Stimulated activated CD8-positive, alpha-beta memory T cell treated with anti-CD3 and anti-CD28 coated beads, Interleukin-2, amount 100 ng/mL, for 48 hours (primary cell): ENCODE measurements around the gene LRRC49.

Source experiments
- DNase-seq, 2 donors: peaks; one replicate each; pipeline ENCODE4 v3.0.0-alpha.2; 2020; ENCODE audit warnings: low read depth in 2 of 2

Gene LRRC49

DNA sequence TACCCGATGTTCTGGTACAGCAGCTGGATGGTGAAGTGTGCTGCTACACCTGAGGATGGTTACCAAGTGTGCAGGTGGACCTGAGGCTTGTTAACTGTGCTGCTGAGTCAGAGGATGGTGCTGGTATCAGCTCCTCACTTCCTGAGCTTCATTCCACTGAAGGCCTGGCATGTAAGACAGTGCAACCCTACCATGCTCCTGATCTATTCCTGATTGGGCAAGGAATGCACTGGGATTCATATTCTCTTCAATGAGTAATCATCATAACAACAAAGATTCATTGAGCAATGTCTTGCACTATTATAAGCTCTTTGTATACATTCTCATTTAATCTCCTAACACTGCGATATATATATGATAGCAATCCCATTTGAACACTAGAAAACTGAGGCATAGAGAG is 159.7 kb downstream of the LRRC49 start:
- no peak for DNase-seq

DNA sequence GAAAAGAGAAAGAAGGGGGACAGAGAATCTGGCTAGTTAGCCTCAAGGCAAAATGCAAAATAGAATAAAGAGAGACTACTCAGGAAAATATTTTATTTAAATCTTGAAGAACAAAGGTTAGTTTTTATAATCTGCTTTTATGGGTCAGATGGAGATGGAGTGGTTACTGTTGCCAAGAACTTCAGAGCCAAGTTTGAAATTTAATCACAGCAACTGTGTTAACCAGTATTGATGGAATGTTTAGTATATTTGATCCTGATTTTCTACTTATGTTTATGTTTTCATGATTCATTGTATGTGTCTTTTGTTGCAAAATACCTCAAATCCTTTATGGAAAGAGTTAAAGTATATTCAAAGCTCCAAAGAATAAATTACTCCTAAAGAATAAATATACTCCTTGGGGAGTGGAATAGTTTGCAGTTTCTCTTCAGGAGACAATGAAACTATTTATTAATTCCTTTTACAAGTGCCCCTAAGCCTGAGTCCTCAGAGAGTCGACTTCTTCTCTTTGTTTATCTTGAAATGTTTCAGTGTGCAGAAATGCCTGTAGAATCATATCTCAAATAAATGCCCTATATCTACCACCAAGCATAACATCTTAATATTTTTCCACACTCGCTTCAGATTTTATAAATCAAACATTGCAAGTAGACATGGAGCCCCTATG is 161.8 kb downstream of the LRRC49 start:
- no peak for DNase-seq

DNA sequence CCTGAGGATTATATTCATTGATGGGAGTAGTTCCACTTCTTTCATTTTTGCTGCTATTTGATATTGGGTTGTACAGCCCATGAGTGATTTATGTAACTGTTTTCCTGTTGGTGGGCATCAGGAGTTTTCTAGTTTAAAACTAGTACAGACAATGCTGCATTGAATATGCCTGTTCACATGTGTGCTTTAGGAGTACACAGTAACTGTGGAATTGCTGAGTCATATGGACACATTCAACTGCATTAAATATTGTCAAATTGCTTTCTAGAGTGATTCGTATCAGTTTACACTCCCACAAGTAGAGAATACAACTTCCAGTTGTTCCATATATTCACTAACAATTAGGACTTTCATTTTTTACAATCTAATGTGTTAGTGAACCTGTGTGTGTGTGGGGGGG is 162.8 kb downstream of the LRRC49 start:
- no peak for DNase-seq

DNA sequence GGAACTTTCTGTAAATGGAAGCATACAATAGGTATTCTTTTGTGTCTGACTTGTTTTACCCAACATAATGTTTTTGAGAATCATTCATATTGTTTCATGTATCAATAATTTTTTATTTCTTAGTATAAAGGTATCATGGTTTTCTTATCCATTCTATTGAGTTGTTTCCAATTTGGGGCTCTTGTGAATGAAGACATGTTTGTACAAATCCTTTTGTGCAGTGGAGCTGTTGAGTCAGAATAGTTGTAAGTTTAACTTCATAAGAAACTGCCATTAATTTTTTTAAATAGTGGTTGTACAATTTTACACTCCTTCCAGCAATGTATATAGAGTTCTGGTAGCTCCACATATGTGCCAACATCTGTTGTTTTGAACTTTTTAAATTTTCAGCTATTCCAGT is 163.5 kb downstream of the LRRC49 start:
- no peak for DNase-seq

DNA sequence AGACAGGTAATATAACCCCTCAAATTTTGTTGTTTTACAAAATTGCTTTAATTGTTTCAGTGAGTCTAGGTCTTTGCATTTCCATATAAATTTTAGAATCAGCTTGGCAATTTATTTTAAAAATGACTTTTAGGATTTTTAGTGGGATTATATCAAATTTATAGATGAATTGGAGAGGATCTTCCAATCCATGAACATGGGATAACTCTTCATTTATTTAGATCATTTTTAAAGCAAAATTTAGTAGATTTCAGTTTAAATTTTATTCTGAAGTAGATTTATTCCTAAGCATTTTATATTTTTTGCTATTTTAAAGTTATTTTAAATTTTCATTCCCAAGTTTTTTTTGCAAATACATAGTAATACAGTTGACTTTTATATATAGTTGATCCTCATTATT is 164.5 kb downstream of the LRRC49 start:
- no peak for DNase-seq

DNA sequence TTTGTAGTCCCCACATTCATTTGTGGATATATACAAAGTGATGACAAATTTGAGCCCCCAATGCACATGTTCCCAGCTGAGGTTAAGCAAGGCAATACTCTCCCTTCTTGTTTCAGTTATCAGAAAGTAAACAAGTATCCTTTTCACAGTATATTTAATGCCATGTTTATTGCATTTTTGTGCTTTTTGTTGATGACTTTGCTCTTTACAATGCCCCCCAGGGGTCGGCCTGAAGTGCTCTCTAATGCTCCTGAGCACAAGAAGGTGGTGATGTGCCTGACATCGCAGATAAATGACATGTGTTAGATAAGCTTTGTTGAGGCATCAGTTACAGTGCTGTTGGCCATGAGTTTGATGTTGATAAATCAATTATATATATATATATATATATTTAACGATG is 165.0 kb downstream of the LRRC49 start:
- DNase-seq, result no peak

DNA sequence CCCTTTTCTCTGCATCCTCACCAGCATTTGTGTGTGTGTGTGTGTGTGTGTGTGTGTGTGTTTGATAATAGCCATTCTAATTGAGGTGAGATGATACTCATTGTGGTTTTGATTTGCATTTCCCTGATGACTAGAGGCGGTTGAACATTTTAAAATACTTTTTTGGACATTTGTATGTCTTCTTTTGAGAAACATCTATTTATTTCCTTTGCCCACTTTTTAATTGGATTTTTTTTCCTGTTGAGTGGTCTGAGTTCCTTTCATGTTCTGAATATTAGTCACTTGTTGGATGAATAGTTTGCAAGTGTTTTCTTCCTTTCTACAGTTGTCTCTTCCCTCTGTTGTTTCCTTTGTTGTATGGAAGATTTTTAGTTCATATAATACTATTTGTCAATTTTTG is 168.4 kb downstream of the LRRC49 start:
- no peak for DNase-seq

DNA sequence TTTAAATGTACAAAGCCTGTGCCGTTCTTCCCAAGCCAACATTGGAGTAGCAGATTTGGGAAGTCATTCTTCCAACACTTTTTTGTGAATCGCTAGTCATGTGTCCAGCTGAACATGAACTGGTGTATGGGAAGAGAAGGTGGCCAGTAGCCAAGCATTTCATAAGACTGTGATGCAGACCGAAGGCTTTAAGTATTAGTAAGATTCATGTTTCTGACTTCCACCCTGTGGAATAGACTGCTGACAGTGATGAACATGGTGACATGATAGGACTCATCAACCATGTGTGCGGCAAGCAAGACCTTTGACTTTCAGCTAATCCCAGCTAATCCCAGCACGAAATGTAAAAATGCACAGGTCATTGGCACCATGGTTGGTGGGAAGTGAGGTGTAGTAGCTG is 174.4 kb downstream of the LRRC49 start:
- no peak for DNase-seq

DNA sequence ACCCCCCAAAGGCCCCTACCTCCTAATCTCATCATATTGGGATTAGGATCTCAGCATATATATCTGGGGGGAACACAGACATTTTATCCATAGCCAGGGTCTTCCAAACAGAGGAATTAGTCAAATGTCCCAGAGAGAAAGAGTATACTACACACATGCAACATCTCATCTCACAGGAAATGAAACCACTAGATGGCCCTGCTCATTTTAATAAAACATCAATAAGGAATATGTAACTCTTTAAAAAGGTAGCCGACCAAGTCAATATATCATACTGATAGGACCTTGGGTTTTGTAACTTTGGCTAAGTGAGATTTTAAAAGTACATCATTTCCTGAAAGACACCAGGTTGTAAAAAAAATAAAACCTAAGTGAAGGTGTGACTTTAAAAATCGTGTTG is 177.1 kb downstream of the LRRC49 start:
- DNase-seq, result no peak

DNA sequence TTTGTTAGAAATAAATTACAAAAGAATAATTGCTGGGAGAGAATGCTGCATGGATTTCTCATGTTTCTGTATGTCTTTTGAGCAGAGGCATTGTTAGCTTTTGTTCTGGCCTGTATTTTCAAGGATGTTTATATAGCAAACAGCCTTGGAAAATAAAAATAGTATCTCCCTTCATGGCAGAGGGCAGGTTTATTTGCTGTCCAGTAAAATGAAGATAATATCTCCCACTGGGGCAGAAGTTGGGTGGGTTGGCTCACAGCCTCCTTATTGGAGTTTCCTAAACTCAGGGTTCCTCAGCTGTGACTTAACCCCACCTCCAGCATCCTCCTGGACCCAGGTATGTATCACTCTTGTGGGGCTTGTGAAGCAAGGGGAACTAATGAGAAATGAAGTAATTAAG is 178.9 kb downstream of the LRRC49 start:
- DNase-seq, result no peak

DNA sequence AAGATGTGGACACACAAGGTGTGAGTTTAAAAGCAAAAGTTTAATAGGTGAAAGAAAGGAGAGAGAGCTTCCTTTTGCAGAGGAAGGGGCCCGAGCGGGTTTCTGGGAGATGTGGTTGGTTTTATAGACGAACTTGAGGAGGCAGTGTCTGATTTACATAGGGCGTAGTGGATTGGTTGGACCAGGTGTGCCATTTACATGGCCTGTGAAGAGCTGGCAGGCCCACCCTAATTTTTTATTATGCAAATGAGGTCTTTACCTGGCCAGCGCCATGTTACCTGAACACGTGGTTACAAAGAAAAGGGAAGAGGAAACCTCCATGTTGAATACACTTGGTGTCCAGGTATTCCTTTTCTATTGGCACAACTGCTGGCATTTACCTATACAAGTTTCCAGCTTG is 179.8 kb downstream of the LRRC49 start:
- DNase-seq, result no peak

DNA sequence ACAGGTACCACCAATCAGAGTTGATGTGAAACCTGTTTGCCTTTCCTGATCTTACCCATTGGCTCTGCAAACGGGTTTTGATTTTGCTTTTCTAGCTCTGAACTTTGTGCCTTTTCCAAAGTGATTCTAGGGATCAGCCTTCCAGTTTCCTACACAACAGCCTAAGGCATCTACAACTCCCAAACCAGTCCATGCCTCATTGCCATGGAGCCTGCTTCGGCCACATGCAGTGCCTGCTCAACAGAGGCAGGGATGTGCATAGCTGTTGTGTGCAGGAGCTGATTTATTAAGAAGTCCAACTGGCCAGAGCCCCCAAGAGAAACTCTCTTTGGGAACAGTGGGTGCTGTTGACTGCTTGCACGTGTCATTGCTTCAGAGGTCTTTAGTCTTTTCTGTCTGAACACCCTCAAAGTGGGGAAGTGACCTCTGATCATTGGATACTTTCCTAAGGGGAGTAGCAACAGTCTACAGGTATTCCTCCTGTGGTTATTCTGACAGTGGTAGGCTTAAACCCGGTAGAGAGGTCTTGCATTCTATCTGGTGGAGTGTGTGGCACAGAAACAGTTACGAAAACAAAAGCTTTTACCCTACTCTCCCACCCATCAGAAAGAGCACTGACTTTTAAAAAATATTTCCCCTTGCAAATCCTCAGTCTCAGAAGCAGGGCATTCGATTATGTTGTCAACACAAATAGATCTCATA is 186.0 kb downstream of the LRRC49 start:
- DNase-seq, result no peak

DNA sequence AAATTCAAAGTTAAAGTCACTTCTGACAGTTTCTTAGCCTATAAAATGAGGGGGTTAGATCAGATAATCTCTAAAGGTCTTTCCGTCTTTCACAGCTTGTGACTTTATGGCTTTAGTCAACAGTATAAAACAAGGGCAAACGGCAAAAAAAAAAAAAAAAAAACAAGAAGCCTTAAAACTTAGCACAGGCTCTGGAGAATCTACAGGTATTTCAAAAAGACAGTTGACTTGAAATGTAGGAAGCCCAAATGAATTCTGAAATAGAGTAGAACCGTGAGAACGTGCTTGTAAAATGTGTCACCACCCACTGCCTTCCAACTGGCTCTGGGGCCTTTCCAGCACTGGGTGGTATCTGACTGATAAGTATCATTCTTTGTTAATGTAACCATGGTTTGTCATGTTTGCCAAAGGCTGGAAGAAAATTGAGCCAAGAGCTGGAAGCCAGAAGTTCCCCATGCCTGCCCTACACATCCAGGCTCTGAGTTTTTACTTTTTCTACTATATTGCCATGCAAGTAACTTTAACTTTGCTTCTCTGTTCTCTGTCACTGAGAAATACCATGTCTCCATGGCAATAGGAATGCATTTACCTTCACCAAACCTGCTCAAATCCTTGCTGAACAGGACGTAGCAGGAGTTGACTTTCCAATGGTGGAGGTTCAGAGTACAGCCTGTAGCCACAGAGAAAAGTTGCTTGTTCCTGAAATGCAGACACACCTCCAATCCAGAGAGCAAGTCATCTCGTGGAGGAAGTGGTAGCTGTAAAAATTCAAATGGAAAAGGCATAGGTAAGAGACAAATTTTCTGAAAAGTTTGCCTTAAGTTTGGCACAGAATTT is 186.8 kb downstream of the LRRC49 start:
- no peak for DNase-seq

DNA sequence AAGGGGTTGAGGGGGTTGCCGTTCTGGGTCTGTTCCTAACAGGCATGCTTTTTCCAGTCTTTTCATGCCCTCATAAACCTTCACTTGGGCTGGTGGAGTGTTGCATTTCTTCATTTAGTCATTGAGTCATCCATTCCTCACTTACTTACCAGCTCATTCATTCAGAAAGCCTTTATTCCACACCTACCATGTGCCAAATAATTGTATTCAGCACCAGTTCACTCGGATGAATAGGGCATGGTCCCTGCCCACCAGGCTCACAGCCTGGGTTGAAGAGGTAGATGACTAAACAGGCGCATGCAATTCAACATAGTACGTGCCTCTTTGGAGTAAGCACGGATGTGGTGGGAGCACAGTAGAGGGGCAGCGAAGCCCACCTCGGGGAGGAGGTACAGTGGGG is 187.5 kb downstream of the LRRC49 start:
- no peak for DNase-seq

DNA sequence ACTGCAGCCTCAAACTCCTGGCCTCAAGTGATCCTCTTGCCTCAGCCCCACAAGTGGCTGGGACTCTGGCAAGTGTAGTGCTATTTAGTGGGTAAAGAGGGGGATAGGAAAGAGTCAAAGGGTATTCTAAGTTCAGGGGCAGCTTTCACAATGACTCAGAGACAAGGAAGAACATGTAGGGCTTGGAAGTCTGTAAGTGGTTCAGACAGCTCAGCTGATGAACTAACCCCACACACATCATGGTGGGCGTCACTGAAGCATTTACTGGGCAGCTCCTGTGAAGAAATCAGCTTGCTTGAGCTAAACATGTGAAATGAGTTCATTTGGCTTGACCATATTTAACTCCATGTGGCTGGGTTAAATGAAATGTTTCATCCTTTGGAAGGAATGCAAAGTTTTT is 188.1 kb downstream of the LRRC49 start:
- DNase-seq, result no peak

DNA sequence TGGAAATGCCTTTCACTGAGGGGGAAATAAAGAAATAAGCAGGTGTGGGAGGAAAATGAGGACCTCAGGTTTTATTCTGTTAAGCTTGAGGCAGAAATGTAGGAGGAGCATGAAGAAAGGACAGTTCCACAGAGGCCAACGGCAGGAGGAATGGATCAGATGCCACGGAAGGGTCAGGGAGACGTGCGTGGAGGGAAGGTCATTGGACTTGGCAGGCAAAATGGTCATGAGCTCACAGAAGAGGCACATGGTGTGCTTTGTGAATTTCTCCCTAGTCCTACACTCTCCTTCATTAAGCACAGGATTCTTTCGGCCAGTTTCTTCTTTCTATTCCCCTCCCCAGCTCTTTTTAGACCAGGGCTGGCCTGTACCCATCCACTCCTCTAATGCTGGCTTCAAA is 190.2 kb downstream of the LRRC49 start:
- no peak for DNase-seq

DNA sequence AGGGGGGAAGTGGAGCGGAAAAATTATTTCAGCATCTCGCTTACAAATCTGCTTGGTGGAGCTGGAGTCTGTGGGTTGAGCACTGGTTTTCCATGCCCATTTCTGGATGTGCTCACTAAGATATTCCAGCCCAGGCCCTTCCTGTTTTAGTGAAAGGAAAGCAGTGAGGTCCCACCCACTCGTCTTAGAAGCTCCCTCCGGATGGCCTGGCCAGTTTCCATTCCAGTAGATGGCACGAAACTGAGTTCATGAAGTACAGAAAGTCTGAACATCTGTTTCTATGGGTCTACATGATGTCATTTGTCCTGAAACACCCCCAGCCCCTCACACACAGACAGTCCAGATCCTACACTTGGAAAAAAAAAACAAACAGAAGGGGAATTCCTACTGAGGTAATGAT is 190.7 kb downstream of the LRRC49 start:
- no peak for DNase-seq

DNA sequence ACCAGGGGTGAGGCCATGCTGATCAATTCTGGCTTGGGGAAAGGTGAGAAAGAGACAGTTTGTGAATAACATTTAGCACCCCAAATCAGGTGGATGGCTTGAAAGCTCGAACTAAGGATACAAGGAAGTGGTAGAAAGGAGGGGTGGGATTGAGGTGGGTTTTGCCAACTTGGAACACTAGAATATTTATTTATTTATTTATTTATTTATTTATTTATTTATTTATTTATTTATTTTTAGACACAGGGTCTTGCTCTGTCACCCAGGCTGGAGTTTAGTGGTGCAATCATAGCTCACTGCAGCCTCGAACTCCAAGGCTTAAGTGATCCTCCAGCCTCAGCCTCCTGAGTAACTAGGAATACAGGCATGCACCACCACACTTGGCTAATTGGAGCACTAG is 191.6 kb downstream of the LRRC49 start:
- DNase-seq, result no peak

DNA sequence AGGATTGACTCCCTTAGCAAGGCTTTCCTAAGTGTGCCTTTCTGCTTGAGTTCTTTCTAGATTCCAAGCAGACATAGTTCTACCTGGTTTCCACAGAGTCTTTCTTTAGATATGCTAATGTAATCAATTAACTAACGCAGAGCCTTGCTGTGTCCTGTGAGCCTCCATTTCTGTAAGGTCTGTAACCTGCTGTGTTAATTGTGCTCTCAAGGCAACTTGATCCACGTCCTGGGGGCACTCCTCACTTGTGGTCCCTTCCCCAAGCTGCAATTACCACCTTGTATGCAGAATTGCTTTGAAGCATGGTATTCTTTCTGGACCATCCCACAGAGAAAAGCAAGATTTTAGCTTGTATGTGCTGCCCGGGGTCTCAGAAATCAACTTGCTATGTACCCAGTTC is 193.2 kb downstream of the LRRC49 start:
- DNase-seq, result no peak

DNA sequence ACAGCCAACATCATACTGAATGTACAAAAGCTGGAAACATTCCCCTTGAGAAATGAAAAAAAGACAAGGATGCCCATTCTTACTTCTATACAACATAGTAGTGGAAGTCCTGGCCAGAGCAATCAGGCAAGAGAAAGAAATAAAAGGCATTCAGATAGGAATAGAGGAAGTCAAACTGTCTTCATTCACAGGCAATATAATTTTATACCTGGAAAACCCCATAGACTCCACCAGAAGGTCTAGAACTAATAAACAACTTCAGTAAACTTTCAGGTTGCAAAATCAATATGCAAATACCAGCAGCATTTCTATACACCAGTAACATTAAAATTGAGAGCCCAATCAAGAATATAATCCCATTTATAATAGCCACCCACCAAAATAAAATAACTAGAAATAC is 195.5 kb downstream of the LRRC49 start:
- DNase-seq, result no peak

DNA sequence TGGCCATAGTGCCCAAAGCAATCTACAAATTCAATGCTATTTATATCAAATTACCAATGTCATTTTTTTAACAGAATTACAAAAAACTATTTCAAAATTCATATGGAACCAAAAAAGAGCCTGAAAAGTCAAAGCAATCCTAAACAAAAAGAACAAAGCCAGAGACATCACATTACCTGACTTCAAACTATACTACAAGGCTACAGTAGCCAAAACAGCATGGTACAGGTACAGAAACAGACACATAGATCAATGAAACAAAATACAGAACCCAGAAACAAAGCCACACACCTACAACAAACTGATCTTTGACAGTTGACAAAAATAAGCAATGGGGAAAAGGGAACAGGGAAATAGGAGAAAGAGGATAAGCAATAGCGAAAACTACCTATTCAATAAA is 196.1 kb downstream of the LRRC49 start:
- no peak for DNase-seq

DNA sequence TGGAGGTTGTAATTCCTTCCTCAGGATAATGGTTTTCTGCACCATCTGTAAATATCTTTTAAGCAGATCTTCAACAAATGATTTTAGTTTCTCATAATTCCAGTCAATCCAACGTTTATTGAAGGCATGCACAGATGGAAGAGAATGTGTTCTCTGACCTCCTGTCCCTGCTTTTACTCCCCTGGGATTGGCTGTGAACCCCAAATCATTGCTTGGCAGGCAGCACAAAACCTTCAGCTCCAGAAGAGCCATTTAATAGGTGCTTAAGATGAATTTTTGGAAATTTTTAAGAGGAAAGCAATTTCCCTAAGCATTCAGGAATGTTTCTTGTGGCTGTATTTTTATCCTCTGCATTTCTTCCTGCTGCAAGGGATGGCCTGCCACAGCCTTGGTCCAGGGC is 197.2 kb downstream of the LRRC49 start:
- no peak for DNase-seq

DNA sequence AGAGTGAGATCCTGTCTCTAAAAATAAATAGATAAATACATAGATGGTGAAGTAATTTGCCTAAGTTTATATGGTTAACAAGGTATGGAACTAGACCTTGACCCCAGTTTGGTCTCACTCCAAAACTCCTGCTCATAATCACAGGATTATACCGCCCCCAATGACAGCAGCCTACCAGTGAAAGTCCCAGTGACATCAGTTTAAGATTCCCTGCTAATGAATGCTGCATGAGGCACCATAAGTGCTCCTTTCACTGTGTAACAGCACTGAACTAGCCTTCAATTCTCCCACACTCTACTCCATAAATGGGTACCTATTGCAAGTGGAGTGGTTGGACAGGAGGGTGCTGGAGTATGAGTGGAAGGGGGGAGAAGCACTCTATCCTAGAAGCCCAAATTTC is 199.0 kb downstream of the LRRC49 start:
- no peak for DNase-seq
